HepG2 (cell line): ENCODE measurements around the gene EED. TPM values are rescaled to one million over a fixed set of nuclear protein-coding genes. Genes with fewer than 3 reads are reported as not detected.
A peak's percentile ranks its signal among the peaks of the same experiment; 100 is the strongest.

Experiments used
- ARID2 ChIP-seq: sonication (generic); formaldehyde crosslinking; IDR thresholded peaks from 2 replicates; pipeline ENCODE4 v1.8.1; 2022; ENCODE audit warnings: mild to moderate bottlenecking, missing genetic modification reagents, borderline replicate concordance
- JUNB ChIP-seq: sonication (generic); formaldehyde crosslinking; IDR thresholded peaks from 2 replicates; pipeline ENCODE4 v1.8.0; 2022; ENCODE audit warnings: missing genetic modification reagents, mild to moderate bottlenecking, borderline replicate concordance
- KLF6 ChIP-seq: IDR thresholded peaks from 2 replicates; pipeline ENCODE4 v1.8.0; 2016; ENCODE audit warnings: missing biosample characterization, missing genetic modification reagents
- PBX3 ChIP-seq: sonication (generic); formaldehyde crosslinking; IDR thresholded peaks from 2 replicates; pipeline ENCODE4 v1.8.1; 2023; ENCODE audit warnings: missing genetic modification reagents, inconsistent platforms, borderline replicate concordance
- RNF219 ChIP-seq: sonication (generic); formaldehyde crosslinking; IDR thresholded peaks from 2 replicates; pipeline ENCODE4 v1.5.0; 2020; ENCODE audit warnings: mild to moderate bottlenecking, missing genetic modification reagents
- SKI ChIP-seq: fragments of 450-650 bp; IDR thresholded peaks from one replicate; pipeline ENCODE4 v1.6.1; 2018; ENCODE audit warnings: mild to moderate bottlenecking; ENCODE audit not compliant: partially characterized antibody
- TCF12 ChIP-seq, 2 experiments: fragments of 450-650 bp in 1 of 2; sonication (generic) in 1 of 2; formaldehyde crosslinking in 1 of 2; IDR thresholded peaks; 2 replicates each; pipeline versions ENCODE4 v1.6.1 to v1.8.0; 2017 to 2022; ENCODE audit warnings: antibody characterized with exemption in 1 of 2, mild to moderate bottlenecking in 1 of 2, missing genetic modification reagents in 1 of 2, moderate library complexity in 1 of 2
- TFAP4 ChIP-seq: sonication (generic); IDR thresholded peaks from 2 replicates; pipeline ENCODE4 v1.6.1; 2016; ENCODE audit warnings: low read depth, borderline replicate concordance
- TIGD3 ChIP-seq: sonication (generic); formaldehyde crosslinking; IDR thresholded peaks from 2 replicates; pipeline ENCODE4 v1.5.1; 2020; ENCODE audit warnings: mild to moderate bottlenecking, missing genetic modification reagents, borderline replicate concordance
- YEATS2 ChIP-seq: sonication (generic); formaldehyde crosslinking; IDR thresholded peaks from 2 replicates; pipeline ENCODE4 v1.4.0; 2020; ENCODE audit warnings: missing genetic modification reagents, borderline replicate concordance
- ZBTB7A ChIP-seq: sonication (generic); formaldehyde crosslinking; IDR thresholded peaks from 2 replicates; pipeline ENCODE4 v1.8.0; 2022; ENCODE audit warnings: mild to moderate bottlenecking, missing genetic modification reagents
- ZFP41 ChIP-seq: sonication (generic); formaldehyde crosslinking; IDR thresholded peaks from 2 replicates; pipeline ENCODE4 v1.4.0; 2020; ENCODE audit warnings: mild to moderate bottlenecking, missing genetic modification reagents, borderline replicate concordance
- ZFP62 ChIP-seq: sonication (generic); formaldehyde crosslinking; IDR thresholded peaks from 2 replicates; pipeline ENCODE4 v1.4.0; 2020; ENCODE audit warnings: missing genetic modification reagents
- ZFY ChIP-seq: sonication (generic); formaldehyde crosslinking; IDR thresholded peaks from 2 replicates; pipeline ENCODE4 v1.4.0; 2020; ENCODE audit warnings: missing genetic modification reagents
- ZNF460 ChIP-seq: sonication (generic); formaldehyde crosslinking; IDR thresholded peaks from 2 replicates; pipeline ENCODE4 v1.5.1; 2020; ENCODE audit warnings: missing genetic modification reagents, mild to moderate bottlenecking, borderline replicate concordance
- polyA plus RNA-seq, 8 experiments: library from polyadenylated mRNA; depleted of rRNA in 3 of 8; stranded (reverse) in 7 of 8; unstranded in 1 of 8; fragments of >200 nt; fragmentation: Illumina TruSeq in 4 of 8; extraction: Trizol in 4 of 8; gene quantifications; 2 replicates each; pipeline versions ENCODE4 v1.2.1 to v1.2.3, GENCODE V29; 2011 to 2016; ENCODE audit warnings: low read depth in 4 of 8, missing spikeins in 1 of 8, mixed read lengths in 1 of 8; ENCODE audit not compliant: insufficient read depth in 1 of 8
- total RNA-seq, 5 experiments: library from RNA; depleted of rRNA; stranded (reverse); fragments of >200 nt; fragmentation: Illumina TruSeq; extraction: Trizol; gene quantifications; 2 replicates each; pipeline ENCODE4 v1.2.3, GENCODE V29; 2016; ENCODE audit warnings: low read depth in 1 of 5
- TF ChIP-seq, protein P1 (sequence below): sonication (generic); formaldehyde crosslinking; conservative IDR thresholded peaks from 2 replicates; pipeline ENCODE4 v1.4.0; 2020; ENCODE audit warnings: mild to moderate bottlenecking, missing genetic modification reagents, moderate library complexity
- TF ChIP-seq, protein P2 (sequence below): sonication (generic); formaldehyde crosslinking; IDR thresholded peaks from 2 replicates; pipeline ENCODE4 v1.4.0; 2020; ENCODE audit warnings: missing genetic modification reagents

Gene EED
- total and polyA plus RNA-seq, 2 of the 13 experiments (the other 11 are each of a cell fraction or from before 2014, with no cell fraction given): 11.0 to 28.4 TPM

DNA sequence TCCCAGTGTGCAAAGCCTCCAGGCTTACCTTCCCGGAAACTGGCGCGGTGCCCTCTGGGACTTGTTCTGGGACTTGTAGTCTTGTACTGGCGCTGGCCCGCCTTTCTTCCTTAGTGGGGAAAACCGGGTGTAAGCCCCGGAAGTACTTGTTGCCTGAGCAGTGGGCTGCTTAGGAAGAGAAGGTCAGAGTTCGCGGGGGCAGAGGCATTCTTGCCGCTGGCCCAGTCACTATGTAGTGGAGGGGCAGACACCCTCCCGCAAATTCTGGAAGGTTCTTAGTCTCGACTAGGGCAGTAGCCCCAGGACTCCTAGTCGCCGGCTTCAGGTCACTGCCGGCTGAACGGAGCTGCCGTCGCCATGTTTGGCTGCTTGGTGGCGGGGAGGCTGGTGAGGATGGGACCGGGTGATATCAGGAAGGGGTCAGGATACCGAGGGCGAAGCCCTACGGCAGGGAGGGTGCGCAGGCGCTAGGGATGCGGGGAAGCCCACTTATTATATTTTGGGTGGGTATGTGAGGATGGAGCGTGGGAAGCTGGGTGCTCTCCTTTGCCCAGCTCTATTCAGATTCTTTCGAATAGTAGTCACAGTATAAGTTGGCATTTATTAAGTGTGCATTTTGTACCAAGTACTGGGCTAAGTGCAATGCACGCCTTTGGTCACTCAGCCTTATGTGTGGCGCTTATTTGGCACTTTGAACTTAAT, 57.7 kb downstream of the EED start, which contains the start of gene HIKESHI (continued):
- no peak for TF ChIP-seq PBX3 (CRISPR knock-in tag)
- peak; percentile 43; the same call in 1 of the 2 replicates for TF ChIP-seq TFAP4
- peak; percentile 93; the same call in 1 of the 2 replicates for TF ChIP-seq ZFP62 (CRISPR knock-in tag)
- no peak for TF ChIP-seq TCF12 (IDR thresholded peaks at IDR 0.05)
- TF ChIP-seq TCF12 (CRISPR knock-in tag; IDR thresholded peaks at IDR 0.05): 0 out of 2 replicates have a peak, but pooled peaks have one; percentile 56
- TF ChIP-seq JUNB (CRISPR knock-in tag): no peak
- TF ChIP-seq, protein P1, sequence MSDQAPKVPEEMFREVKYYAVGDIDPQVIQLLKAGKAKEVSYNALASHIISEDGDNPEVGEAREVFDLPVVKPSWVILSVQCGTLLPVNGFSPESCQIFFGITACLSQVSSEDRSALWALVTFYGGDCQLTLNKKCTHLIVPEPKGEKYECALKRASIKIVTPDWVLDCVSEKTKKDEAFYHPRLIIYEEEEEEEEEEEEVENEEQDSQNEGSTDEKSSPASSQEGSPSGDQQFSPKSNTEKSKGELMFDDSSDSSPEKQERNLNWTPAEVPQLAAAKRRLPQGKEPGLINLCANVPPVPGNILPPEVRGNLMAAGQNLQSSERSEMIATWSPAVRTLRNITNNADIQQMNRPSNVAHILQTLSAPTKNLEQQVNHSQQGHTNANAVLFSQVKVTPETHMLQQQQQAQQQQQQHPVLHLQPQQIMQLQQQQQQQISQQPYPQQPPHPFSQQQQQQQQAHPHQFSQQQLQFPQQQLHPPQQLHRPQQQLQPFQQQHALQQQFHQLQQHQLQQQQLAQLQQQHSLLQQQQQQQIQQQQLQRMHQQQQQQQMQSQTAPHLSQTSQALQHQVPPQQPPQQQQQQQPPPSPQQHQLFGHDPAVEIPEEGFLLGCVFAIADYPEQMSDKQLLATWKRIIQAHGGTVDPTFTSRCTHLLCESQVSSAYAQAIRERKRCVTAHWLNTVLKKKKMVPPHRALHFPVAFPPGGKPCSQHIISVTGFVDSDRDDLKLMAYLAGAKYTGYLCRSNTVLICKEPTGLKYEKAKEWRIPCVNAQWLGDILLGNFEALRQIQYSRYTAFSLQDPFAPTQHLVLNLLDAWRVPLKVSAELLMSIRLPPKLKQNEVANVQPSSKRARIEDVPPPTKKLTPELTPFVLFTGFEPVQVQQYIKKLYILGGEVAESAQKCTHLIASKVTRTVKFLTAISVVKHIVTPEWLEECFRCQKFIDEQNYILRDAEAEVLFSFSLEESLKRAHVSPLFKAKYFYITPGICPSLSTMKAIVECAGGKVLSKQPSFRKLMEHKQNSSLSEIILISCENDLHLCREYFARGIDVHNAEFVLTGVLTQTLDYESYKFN (CRISPR knock-in tag): peak; percentile 57; the same call in 1 of the 2 replicates
- TF ChIP-seq ARID2 (CRISPR knock-in tag): no peak; the same call in 1 of the 2 replicates
- TF ChIP-seq ZFY (CRISPR knock-in tag): peak; percentile 89
- no peak for TF ChIP-seq ZFP41
- TF ChIP-seq SKI: no peak
- TF ChIP-seq RNF219 (CRISPR knock-in tag): 0 out of 2 replicates have a peak, but pooled peaks have one; percentile 71
- TF ChIP-seq ZBTB7A: no peak
- TF ChIP-seq TIGD3: peak; percentile 60; the same call in 1 of the 2 replicates
- peak; percentile 86; the same call in 1 of the 2 replicates for TF ChIP-seq YEATS2 (CRISPR knock-in tag)
- TF ChIP-seq, protein P2, sequence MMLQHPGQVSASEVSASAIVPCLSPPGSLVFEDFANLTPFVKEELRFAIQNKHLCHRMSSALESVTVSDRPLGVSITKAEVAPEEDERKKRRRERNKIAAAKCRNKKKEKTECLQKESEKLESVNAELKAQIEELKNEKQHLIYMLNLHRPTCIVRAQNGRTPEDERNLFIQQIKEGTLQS: peak; percentile 39; the same call in 1 of the 2 replicates
- no peak for TF ChIP-seq KLF6
- no peak for TF ChIP-seq ZNF460 (CRISPR knock-in tag)
